GM19467 (cell line): ENCODE data around the gene ZNF446.

Source experiments
- ATAC-seq: cut with Tn5 transposase; IDR thresholded peaks from one replicate; pipeline ENCODE4 v1.9.1; 2021; ENCODE audit warnings: mild to moderate bottlenecking, moderate library complexity; ENCODE audit not compliant: unreplicated experiment

Gene ZNF446

GRCh38 chr19:58520257-58520599, 44.1 kb downstream of the ZNF446 start:
- ATAC-seq, result no peak

DNA sequence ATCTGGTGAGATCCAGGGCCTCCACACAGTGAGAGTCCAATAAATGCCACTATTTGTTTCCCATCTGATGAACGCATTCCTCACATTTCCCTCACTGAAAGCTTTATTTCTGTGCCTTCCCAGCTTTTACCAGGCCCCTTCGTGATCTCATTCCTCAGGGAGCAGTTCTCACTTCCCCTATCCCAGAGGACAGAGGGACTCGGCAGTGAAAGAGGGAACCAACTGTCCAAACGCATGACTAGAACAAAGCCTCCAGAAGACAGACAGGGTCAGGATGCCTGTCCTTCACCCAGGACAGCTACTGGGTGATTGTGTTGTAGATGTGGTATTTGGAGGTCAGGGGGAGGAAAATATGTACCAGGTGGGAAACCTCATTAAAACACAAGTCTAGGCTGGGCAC, 45.5 kb downstream of the ZNF446 start:
- no peak for ATAC-seq

DNA sequence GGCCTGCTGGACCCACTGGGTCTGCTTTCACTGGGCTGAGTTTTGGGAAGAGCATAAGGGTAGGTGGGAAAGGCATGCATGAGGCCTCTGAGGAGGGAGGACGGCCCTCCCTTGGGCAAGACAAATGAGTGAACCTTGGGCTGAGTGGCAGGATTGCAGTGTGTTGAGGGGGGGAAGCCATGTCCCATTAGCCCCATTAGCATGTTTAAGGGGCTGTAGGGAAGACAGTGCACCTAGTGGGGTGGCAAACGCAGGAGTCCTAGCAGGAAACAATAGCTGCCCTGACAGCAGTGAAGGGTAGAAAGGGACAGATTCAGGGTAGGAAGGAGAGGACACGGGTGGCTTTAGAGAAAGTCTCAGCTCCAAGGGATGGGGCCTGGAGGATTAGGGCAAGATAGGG, 46.6 kb downstream of the ZNF446 start:
- ATAC-seq, result no peak

DNA sequence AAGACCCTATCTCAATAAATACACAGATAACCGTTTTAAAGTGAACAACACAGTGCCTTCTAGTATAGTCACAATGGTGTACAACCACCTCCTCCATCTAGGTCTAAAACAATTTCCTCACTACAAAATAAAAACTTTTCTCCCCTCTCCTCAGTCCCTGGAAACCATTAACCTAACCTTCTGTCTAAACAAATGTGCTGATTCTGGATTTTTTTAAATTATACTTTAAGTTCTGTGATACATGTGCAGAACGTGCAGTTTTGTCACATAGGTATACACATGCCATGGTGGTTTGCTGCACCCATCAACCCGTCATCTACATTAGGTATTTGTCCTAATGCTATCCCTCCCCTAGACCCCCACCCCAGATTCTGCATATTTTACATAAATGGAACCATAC, 53.3 kb downstream of the ZNF446 start:
- no peak for ATAC-seq
